NCI-H446 treated with DMSO at 0.1 percent for 48 hours (cell line): ENCODE results near the gene SVIL.
"Not testable (repeated sequence)": the region's sequence is repeated elsewhere in the genome, so short reads cannot be mapped to it uniquely, and the experiment has no call there.

Source experiments
- DNase-seq: peaks from one replicate; lab custom pipeline; 2025; lab: John Stamatoyannopoulos, UW

Gene SVIL

GRCh38 chr10:29452546-29452945 lies 182.2 kb downstream of the SVIL start:
- DNase-seq, result no peak

- no peak for DNase-seq
Observed at GRCh38 chr10:29451946-29452345, 182.8 kb downstream of the SVIL start.

GRCh38 chr10:29450405-29450804 lies 184.4 kb downstream of the SVIL start:
- no peak for DNase-seq

GRCh38 chr10:29448756-29449592 lies 185.8 kb downstream of the SVIL start:
- not testable (repeated sequence) for DNase-seq

- DNase-seq, result no peak
Observed at GRCh38 chr10:29448125-29448524, 186.6 kb downstream of the SVIL start.

- no peak for DNase-seq
Observed at GRCh38 chr10:29446327-29446726, 188.4 kb downstream of the SVIL start.

GRCh38 chr10:29443745-29444523 lies 190.8 kb downstream of the SVIL start:
- DNase-seq, result no peak

- no peak for DNase-seq
Observed at GRCh38 chr10:29440981-29441380, 193.8 kb downstream of the SVIL start.

- not testable (repeated sequence) for DNase-seq
Observed at GRCh38 chr10:29439005-29439404, 195.8 kb downstream of the SVIL start.

GRCh38 chr10:29438271-29438670 lies 196.5 kb downstream of the SVIL start:
- no peak for DNase-seq

- no peak for DNase-seq
Observed at GRCh38 chr10:29437871-29438270, 196.9 kb downstream of the SVIL start.

- no peak for DNase-seq
Observed at GRCh38 chr10:29435809-29436501, 198.8 kb downstream of the SVIL start.

GRCh38 chr10:29434111-29434510 lies 200.7 kb downstream of the SVIL start:
- no peak for DNase-seq

- DNase-seq, result no peak
Observed at GRCh38 chr10:29431711-29432110, 203.1 kb downstream of the SVIL start.

- no peak for DNase-seq
Observed at GRCh38 chr10:29430101-29430500, 204.7 kb downstream of the SVIL start.

- DNase-seq, result no peak
Observed at GRCh38 chr10:29428486-29428885, 206.3 kb downstream of the SVIL start.

- DNase-seq, result no peak
Observed at GRCh38 chr10:29427667-29428066, 207.1 kb downstream of the SVIL start.

- DNase-seq, result no peak
Observed at GRCh38 chr10:29426420-29426819, 208.4 kb downstream of the SVIL start.

GRCh38 chr10:29424017-29424416 lies 210.8 kb downstream of the SVIL start:
- DNase-seq, result no peak

GRCh38 chr10:29420744-29421143 lies 214.0 kb downstream of the SVIL start:
- DNase-seq, result no peak

GRCh38 chr10:29417324-29417723 lies 217.4 kb downstream of the SVIL start:
- DNase-seq, result no peak

- no peak for DNase-seq
Observed at GRCh38 chr10:29415876-29416275, 218.9 kb downstream of the SVIL start.

- no peak for DNase-seq
Observed at GRCh38 chr10:29414501-29414900, 220.3 kb downstream of the SVIL start.
